C1 segment of cervical spinal cord (tissue), 14 donors: ENCODE results near the gene CCDC51.
"Not testable (repeated sequence)": the region's sequence is repeated elsewhere in the genome, so short reads cannot be mapped to it uniquely, and the experiment has no call there.

Source experiments
- DNase-seq, 14 donors: peaks; one replicate each; lab custom pipeline; 2025; lab: John Stamatoyannopoulos, UW

CCDC51 gene, protein sequence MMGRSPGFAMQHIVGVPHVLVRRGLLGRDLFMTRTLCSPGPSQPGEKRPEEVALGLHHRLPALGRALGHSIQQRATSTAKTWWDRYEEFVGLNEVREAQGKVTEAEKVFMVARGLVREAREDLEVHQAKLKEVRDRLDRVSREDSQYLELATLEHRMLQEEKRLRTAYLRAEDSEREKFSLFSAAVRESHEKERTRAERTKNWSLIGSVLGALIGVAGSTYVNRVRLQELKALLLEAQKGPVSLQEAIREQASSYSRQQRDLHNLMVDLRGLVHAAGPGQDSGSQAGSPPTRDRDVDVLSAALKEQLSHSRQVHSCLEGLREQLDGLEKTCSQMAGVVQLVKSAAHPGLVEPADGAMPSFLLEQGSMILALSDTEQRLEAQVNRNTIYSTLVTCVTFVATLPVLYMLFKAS

DNA sequence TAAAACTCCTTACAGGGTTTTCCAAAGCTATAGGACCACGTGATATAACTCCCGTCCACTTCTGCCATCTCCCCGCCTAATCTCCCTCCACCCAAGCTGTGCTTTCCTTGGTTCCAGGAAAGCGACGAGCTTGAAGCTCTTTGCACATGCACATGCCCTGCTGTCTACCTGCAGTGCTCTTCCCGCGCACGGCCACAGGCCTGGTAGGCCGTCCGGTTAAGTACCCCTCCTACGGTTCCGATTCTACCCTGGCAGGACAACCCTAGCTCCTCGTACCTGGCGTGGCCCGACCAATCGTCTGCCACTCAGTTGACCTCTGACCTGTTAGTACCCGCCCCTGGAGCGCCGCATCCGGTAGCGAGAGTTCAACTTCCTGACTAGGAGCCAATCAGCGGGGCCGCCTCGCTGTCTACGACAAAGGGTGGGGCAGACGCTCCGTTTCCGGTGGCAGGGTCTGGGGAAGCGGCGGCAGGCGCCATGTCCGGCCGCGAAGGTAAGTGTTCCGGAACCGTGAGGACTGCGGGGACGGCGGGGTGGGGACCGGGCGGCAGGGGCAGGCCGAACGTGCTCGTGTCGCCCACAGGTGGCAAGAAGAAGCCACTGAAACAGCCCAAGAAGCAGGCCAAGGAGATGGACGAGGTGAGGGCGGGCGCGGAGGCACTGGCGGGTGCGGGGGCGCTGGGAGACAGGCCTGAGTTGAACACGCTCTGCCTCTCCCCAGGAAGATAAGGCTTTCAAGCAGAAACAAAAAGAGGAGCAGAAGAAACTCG, at the start of gene CCDC51, which contains the start of gene TMA7:
CCDC51 (minus strand) TSS at position 300 of the 770 bp plus-strand sequence. CDS start 4,991 bp downstream, outside the sequence.
TMA7 (plus strand) TSS at position 438 of the 770 bp plus-strand sequence; CDS start at position 478, 40 bp downstream.
- DNase-seq, result peak; percentile 84 to 98 (median 96)

DNA sequence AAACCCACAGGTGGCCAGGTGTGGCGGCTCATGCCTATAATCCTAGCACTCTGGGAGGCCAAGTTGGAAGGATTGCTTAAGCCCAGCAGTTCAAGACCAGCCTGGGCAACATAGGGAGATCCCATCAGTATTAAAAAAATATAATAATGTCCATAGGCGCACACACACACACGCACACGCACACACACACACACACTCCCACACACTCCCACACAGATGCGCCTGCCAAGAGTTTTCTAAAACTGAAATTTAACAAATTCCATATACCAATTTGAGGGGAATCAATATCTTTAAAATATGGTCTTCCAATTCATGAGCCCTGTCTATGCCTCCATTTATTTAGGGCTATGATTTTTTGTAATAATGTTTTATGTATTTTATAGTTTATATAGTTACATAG, 47.0 kb upstream of the CCDC51 start:
- no peak for DNase-seq

DNA sequence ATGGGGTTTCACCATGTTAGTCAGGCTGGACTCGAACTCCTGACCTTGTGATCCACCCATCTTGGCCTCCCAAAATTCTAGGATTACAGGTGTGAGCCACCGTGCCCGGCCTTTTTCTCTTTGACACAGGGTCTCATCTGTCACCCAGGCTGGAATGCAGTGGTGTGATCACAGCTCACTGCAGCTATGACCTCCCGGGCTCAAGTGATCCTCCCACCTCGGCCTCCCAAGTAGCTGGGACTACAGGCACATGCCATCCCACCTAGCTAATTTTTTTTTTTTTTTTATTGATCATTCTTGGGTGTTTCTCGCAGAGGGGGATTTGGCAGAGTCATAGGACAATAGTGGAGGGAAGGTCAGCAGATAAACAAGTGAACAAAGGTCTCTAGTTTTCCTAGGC, 42.9 kb upstream of the CCDC51 start:
- not testable (repeated sequence) for DNase-seq

DNA sequence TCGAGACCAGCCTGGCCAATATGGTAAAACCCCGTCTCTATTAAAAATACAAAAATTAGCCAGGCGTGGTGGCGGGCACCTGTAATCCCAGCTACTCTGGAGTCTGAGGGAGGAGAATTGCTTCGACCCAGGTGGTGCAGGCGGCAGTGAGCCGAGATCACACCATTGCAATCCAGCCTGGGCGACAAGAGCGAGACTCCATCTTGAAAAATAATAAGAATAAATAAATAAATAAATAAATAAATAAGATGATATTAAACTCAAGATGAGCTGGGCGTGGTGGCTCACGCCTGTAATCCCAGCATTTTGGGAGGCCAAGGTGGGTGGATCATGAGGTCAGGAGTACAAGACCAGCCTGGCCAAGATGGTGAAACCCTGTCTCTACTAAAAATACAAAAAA, 41.0 kb upstream of the CCDC51 start:
- DNase-seq, result not testable (repeated sequence)

DNA sequence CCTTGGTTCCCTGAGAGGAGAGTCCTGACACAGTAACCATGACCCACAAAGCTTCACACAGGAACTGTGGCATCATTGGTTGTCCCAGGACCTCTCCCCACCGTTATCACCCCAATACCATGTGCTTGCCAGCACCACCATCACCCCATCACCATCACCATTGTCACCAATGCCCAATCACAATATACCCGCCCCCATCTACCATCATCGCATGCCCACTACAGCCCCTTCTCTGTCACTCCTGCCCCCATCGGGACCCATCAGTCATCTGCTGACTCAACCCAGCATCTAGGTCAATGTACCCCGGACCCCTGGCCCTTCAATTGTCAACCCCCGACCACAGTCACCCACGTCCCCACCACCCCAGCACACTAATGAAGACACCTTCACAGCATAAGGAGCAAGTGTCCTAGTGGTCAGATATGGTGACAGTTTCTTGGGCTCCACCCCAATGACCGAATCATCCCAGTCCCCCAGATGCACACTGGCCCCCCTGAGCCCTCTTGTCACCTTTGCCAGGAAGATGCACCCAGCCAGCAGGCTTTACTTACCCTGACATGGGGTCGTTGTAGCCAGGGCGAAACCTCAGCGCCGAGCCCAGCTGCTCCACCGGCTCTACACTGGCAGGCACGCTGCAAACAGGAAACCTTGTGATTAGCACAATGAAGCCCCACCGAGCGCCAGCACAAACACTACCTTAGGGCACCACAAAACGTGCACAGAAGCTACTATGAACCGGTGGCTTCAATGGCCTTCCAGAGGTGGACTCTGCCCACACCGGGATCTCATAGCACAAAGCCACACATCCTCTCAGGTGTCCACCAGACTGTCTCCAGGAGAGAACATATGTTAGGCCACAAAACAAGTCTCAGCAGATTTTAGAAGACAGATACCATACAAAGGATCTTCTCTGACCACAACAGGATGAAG, 39.0 kb upstream of the CCDC51 start:
- no peak for DNase-seq

GRCh38 chr3:48477959-48478520, 38.1 kb upstream of the CCDC51 start:
- DNase-seq, result no peak

DNA sequence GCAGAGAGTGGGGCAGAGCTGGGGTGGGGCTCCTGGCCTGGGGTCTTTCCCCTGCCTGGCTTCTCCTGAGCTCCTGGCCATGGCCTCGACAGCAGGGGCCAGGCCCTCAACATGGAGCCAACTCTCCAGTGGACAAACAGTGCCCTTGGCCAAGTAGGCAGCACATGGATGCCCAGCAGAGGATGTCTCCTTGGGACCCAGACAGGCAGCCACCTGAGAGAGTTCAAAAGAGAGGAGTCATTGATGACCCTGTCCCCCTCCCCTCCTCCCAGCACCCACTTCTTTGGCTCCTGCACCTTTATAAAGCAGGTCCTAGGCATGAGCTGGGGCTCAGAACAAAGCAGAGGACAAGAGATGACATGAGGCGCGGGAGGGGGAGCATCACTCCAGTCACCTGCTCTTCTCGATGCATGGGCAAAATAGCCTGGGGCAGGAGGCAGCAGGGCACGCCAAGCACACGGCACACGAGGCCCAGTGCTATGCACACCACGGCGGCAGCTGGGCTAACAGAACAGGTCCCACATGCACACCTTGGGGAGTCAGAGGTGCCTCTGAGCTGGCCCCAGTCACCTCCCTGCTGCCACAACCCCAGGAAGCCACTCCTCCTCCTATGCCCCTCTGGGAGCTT, 36.6 kb upstream of the CCDC51 start:
- no peak for DNase-seq

GRCh38 chr3:48475188-48475587, 35.3 kb upstream of the CCDC51 start:
- DNase-seq, result no peak

DNA sequence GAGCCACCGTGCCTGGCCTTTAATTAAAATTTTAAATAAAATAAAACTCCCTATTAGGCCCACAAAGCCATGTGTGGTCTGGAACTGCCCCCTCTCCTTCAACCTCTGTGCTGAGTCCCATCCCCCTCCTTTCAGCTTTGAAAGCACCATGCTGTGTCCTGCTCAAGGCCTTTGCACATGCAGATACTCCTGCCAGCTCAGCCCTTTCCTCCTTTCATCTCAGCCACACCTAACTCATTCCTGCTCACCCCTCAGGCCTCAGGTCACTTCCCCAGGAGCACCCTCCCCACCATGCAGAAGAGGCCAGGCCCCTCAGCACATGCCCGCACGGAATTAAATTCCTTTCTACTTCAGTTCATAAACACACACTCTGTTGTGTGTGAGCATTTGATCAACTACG, 34.7 kb upstream of the CCDC51 start:
- DNase-seq, result no peak

DNA sequence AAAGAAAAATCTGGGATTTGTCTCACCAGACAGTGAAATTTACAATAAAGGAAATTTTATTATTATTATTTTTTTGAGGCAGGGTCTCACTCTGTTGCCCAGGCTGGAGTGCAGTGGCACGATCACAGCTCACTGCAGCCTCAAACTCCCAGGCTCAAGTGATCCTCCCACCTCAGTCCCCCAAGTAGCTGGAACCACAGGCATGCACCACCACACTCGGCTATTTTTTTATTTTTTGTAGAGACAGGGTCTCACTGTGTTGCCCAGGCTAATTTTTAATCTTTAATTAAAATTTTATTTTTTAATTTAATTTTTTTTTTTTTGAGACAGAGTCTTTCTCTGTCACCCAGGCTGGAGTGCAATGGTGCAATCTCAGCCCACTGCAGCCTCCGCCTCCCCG, 34.1 kb upstream of the CCDC51 start:
- DNase-seq, result not testable (repeated sequence)

- no peak for DNase-seq
These were observed 33.7 kb upstream of the CCDC51 start for GRCh38 chr3:48473617-48473952.

GRCh38 chr3:48472923-48473616, 33.2 kb upstream of the CCDC51 start:
- DNase-seq, result peak in 13 of 14 donors; percentile 42 to 85 (median 79)

DNA sequence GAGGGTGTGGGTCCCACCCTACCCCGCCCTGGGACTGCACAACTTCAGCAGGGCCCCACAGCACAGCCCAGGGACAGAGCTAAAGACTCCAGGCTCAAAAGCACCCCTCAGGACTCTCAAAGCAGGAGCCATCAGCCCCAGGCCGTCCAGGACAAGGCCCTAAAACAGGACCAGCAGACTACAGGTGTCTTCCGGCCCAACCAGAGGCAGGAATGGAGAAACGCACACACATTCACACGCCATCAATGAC, 32.7 kb upstream of the CCDC51 start:
- peak in 1 of 14 donors; percentile 63 for DNase-seq

- DNase-seq, result peak in 1 of 14 donors; percentile 22
These were observed 30.4 kb upstream of the CCDC51 start for GRCh38 chr3:48470286-48470685.

- peak in 6 of 14 donors; percentile 14 to 44 (median 26) for DNase-seq
These were observed 29.4 kb upstream of the CCDC51 start for GRCh38 chr3:48469046-48469915.

DNA sequence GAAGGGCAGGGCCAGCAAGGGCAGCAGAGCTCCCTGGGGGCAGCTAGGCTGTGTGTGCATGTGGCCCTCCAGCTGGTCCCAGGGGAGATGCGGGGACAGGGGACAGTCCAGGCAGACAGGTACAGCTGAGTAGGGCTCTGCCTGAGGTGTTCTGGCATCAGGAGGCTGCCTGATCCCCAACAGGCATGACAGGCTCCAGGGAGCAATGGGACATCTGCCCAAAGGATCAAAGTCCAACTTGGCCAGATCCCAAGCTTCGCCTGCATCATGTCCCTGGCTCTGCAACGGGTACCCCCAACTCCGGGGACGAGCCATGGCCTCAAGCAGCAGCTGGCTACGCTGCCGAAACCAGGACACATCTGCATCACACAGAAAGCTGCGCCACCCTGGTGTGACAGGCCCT, 28.4 kb upstream of the CCDC51 start:
- peak in 1 of 14 donors; percentile 39 for DNase-seq

GRCh38 chr3:48467473-48468267, 27.8 kb upstream of the CCDC51 start:
- DNase-seq, result peak in 1 of 14 donors; percentile 83

GRCh38 chr3:48467110-48467454, 27.2 kb upstream of the CCDC51 start:
- DNase-seq, result no peak
